Measurements from ENCODE around the gene NR2C2.

GRCh38 chr3:14933820-14934425 lies 13.5 kb upstream of the NR2C2 start:
- TF ChIP-seq EZH2 (IDR thresholded peaks at IDR 0.05; ENCODE audit: borderline replicate concordance, insufficient read depth, low read depth, low read length, poor library complexity, severe bottlenecking) (no peak), CTCF (IDR thresholded peaks at IDR 0.05) (no peak)

Data from B cell (primary cell).